Endothelial cell (in vitro differentiated cells): Measurements from ENCODE around the gene SIGLECL1. TPM values are rescaled to one million over a fixed set of nuclear protein-coding genes. Genes with fewer than 3 reads are reported as not detected.

Experiments used
- DNase-seq: peaks from one replicate; pipeline ENCODE4 v3.0.0; 2021; ENCODE audit warnings: low spot score
- H3K27ac Mint-ChIP-seq: one replicate; pipeline ENCODE4 v1.8.0; 2021; ENCODE audit warnings: mixed read lengths, inconsistent platforms; ENCODE audit not compliant: unreplicated experiment
- H3K27me3 Mint-ChIP-seq: one replicate; pipeline ENCODE4 v1.8.0; 2021; ENCODE audit warnings: mild to moderate bottlenecking, moderate library complexity, mixed read lengths, inconsistent platforms; ENCODE audit not compliant: unreplicated experiment
- H3K36me3 Mint-ChIP-seq: one replicate; pipeline ENCODE4 v1.8.0; 2021; ENCODE audit warnings: mild to moderate bottlenecking, low read depth, mixed read lengths, inconsistent platforms; ENCODE audit not compliant: unreplicated experiment
- H3K4me1 Mint-ChIP-seq: one replicate; pipeline ENCODE4 v1.8.0; 2021; ENCODE audit warnings: mild to moderate bottlenecking, mixed read lengths, inconsistent platforms; ENCODE audit not compliant: unreplicated experiment
- H3K4me3 Mint-ChIP-seq: one replicate; pipeline ENCODE4 v1.8.0; 2021; ENCODE audit warnings: mild to moderate bottlenecking, mixed read lengths, inconsistent platforms; ENCODE audit not compliant: unreplicated experiment
- H3K9me3 Mint-ChIP-seq: one replicate; pipeline ENCODE4 v1.8.0; 2021; ENCODE audit warnings: mixed read lengths, inconsistent platforms; ENCODE audit not compliant: unreplicated experiment
- CTCF ChIP-seq: fragments of 200-600 bp; sonication (generic); IDR thresholded peaks from one replicate; pipeline ENCODE4 v1.5.0; 2021; ENCODE audit warnings: antibody characterized with exemption; ENCODE audit not compliant: unreplicated experiment
- total RNA-seq: library from RNA; stranded (reverse); fragmentation: NEBNext Ultra II Directional; extraction: Animal tissue kit (Norgen Biotek cat#: 25700); gene quantifications from one replicate; pipeline ENCODE4 v1.2.1, GENCODE V29; 2021; ENCODE audit not compliant: unreplicated experiment

Gene SIGLECL1
- total RNA-seq, 1 donor from 2014 or later, result 2.8 TPM

- H3K36me3 Mint-ChIP-seq, result peaks cover 4% of the 10 kb centered on the region
- no peak overlapping the region for H3K27ac Mint-ChIP-seq
- no peak for DNase-seq
- peaks cover 5% of the 10 kb centered on the region for H3K27me3 Mint-ChIP-seq
- no peak overlapping the region for H3K4me3 Mint-ChIP-seq
- TF ChIP-seq CTCF, result no peak
- peaks cover 5% of the 10 kb centered on the region for H3K9me3 Mint-ChIP-seq
- no peaks in the 10 kb centered on the region for H3K4me1 Mint-ChIP-seq
These were observed 50.4 kb downstream of the SIGLECL1 start for GRCh38 chr19:51301266-51301665.

GRCh38 chr19:51305479-51305878 lies 54.6 kb downstream of the SIGLECL1 start:
- Mint-ChIP-seq H3K9me3 (peaks cover 5% of the 10 kb centered on the region), H3K27ac (no peak overlapping the region), H3K36me3 (peaks cover 4% of the 10 kb centered on the region), H3K27me3 (peaks cover 10% of the 10 kb centered on the region), H3K4me3 (no peak overlapping the region), H3K4me1 (peaks cover 8% of the 10 kb centered on the region)
- no peak for DNase-seq
- TF ChIP-seq CTCF, result no peak

GRCh38 chr19:51311351-51312257 lies 60.7 kb downstream of the SIGLECL1 start, which contains the start of gene IGLON5:
Gene IGLON5, plus strand, starts transcription at chr19:51311644. Its CDS starts 204 bp downstream, at chr19:51311848.
- peak within 1 kb of the TSS; percentile 95 for H3K4me3 Mint-ChIP-seq
- peaks cover 22% of the 10 kb centered on the region for H3K36me3 Mint-ChIP-seq
- TF ChIP-seq CTCF, result no peak
- peaks cover 14% of the 10 kb centered on the region for H3K27me3 Mint-ChIP-seq
- DNase-seq, result peak; percentile 72
- peaks cover 4% of the 10 kb centered on the region for H3K9me3 Mint-ChIP-seq
- H3K4me1 Mint-ChIP-seq, result peaks cover 22% of the 10 kb centered on the region
- peak within 1 kb of the TSS; percentile 68 for H3K27ac Mint-ChIP-seq

DNA sequence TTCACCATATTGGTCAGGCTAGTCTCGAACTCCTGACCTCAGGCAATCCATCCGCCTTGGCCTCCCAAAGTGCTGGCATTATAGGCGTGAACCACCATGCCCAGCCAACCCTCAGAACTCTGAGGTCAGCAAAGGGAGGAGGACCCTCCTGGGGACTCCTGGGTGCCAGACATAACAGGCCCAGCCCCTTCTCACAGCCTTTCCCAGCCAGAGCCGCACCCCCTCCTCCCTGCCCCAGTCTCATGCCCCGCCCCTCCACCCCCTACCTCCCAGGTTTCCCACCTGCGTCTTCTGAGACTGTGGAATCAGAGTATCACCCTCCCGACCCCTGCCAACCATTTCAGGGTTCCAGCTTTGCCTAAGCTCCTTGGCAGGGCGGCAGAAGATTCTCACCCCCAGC lies 65.8 kb downstream of the SIGLECL1 start:
- peaks cover 29% of the 10 kb centered on the region for H3K36me3 Mint-ChIP-seq
- no peak overlapping the region for H3K27ac Mint-ChIP-seq
- no peak for DNase-seq
- H3K9me3 Mint-ChIP-seq, result peaks cover 4% of the 10 kb centered on the region
- TF ChIP-seq CTCF, result no peak
- H3K4me1 Mint-ChIP-seq, result peaks cover 14% of the 10 kb centered on the region
- H3K4me3 Mint-ChIP-seq, result no peak overlapping the region
- H3K27me3 Mint-ChIP-seq, result peaks cover 17% of the 10 kb centered on the region

DNA sequence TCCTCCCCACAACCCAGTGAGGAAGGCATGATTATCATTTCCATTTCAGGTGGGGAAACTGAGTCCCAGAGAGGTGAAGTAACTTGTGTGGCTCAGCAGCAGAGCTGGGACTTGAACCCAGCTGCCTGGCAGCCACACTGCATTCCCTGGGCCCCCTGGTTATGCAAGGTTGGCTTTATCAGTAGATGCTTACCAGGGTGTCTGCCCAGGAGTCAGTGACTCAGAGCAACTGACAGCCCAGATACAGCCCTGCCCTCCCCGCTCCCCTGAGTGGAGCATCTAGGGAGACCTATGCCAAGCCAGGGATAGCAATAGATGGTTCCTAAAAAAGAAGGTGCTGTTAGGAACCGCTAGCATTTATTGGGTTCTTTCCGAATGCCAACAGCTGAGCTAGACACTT lies 66.5 kb downstream of the SIGLECL1 start:
- H3K4me3 Mint-ChIP-seq, result no peak overlapping the region
- DNase-seq, result no peak
- peaks cover 29% of the 10 kb centered on the region for H3K36me3 Mint-ChIP-seq
- no peak for TF ChIP-seq CTCF
- peaks cover 17% of the 10 kb centered on the region for H3K27me3 Mint-ChIP-seq
- peaks cover 4% of the 10 kb centered on the region for H3K9me3 Mint-ChIP-seq
- H3K27ac Mint-ChIP-seq, result no peak overlapping the region
- peaks cover 11% of the 10 kb centered on the region for H3K4me1 Mint-ChIP-seq
